SKM-1 treated with dmso at 0.1 percent for 144 hours (cell line): ENCODE results near the gene RGS7.
"Not testable (repeated sequence)": the region's sequence is repeated elsewhere in the genome, so short reads cannot be mapped to it uniquely, and the experiment has no call there.

Source experiments
- DNase-seq: peaks from one replicate; lab custom pipeline; 2025; ENCODE audit not compliant: unreplicated experiment; lab: John Stamatoyannopoulos, UW

Gene RGS7

DNA sequence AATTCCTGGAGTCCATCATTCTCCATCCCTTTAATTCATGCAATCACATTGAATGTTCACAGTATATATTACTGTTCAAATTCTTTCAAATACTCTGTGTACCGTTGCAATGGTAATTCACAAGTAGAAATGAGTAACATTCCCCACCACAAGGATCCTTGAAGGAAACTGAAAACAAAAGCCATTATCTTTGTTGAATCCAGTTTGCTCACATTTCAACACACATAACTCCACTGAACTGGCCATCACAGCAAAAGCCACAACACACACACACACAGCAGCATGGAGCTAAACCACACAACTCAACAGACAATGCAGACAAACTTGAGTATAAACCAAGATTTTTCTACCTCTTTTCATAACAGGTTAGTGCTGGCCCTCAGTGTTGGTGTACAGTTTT, 556.7 kb downstream of the RGS7 start:
- no peak for DNase-seq

GRCh38 chr1:240797050-240797449, 560.0 kb downstream of the RGS7 start:
- no peak for DNase-seq

DNA sequence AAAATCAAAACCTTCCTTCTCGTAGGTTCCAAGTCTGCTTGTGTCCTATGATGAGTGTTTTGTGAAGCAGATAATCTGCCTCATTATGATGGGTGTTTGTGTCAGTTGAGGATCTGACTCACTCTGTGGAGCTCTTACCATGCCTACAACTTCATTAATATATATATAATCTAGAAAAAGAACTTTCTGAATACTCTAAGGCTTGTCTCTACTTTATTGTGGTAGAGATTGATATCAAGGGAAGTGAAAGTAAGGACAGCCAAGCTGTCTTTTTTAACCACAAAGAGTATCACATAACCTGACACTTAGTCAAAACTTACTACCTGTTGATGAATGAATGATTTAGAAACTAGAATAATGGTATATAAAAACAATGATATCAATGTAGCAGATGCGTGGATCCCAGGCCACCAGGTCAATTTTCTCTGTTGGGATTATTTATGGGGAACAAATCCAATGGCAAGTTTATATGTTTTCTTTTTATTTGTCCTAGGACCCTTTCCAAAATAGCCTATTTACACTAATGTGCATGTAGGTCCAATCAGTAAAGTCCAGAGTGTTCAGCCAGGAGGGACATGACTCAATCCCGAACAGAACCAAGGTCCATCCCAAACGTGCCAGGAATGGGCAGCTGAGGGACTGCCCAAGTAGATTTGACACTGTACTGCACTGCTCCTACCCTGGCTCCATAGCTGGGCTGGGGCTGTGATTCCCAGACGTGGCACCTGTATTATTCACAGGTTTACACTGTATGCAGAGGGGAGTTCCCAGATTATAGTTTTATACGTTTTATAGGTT, 562.8 kb downstream of the RGS7 start:
- no peak for DNase-seq

GRCh38 chr1:240792915-240793529, 564.0 kb downstream of the RGS7 start:
- DNase-seq, result no peak

DNA sequence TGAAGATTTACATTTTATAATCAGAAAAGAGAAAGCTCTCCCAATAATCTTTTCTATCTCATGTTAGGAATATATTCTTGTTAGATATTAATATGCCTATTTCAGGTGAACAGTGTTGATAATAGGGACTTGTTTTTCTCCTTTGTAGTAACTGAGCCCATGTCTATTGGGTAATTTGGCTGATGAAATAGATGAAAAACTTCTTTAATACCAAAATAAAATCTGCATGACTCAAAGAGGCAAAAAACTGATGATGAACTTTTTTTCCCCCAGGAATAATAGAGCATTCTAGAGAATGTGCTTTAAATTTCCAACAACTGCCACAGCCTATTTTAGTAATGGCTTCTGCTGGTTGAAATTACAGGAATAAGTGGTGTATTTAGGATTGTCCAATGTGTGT, 566.1 kb downstream of the RGS7 start:
- DNase-seq, result no peak

DNA sequence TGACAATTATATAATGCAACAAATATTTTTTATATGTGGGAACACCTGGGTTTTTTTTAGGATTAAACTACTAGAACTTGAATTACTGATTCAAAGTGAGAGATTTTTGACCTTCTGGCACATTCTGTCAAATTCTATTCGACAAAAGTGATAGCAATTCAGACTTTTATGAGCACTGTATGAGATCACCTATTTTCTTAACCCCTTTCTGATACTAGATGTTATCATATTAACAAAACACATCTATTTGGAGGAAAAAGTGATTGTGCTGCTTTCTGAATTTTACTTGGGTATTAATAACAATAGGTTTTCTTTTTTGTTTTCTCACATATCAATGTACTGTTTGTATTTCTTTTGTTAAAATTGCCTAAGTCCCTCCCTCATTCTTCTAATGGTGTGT, 570.1 kb downstream of the RGS7 start:
- DNase-seq, result no peak

GRCh38 chr1:240784776-240785175, 572.2 kb downstream of the RGS7 start:
- DNase-seq, result no peak

DNA sequence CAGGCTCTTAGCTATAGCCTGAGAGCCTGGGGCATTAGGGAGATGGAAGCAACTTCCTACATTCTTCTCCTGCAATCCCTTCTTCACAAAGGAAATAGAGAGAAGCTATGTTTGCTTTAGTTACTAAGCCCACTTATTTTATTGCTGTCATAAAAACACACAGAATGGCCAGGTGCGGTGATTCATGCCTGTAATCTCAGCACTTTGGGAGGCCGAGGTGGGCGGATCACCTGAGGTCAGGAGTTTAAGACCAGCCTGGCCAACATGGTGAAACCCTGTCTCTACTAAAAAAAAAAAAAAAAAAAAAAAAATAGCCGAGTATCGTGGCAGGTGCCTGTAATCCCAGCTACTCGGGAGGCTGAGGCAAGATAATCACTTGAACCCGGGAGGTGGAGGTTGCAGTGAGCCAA, 573.3 kb downstream of the RGS7 start:
- DNase-seq, result not testable (repeated sequence)

DNA sequence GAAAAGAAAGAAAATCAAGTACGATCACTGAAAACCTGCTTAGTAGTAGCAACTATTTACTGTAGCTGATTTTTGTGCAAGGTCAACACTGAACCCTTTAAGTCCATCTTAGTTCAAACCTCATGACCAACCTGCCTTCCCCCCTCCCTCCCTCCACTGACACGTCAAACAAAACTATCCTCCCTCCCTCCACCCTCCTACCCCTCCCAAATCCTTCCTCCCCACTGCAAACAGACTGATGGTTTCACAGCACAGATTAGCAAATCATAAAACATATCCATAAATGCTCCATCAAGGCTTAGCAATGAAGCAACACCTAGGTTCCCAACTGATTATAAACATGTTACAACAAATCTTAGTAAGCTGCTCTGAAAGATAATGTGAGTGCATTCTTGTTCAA, 580.8 kb downstream of the RGS7 start:
- no peak for DNase-seq

- no peak for DNase-seq
Observed at GRCh38 chr1:240772131-240772530, 584.9 kb downstream of the RGS7 start.

DNA sequence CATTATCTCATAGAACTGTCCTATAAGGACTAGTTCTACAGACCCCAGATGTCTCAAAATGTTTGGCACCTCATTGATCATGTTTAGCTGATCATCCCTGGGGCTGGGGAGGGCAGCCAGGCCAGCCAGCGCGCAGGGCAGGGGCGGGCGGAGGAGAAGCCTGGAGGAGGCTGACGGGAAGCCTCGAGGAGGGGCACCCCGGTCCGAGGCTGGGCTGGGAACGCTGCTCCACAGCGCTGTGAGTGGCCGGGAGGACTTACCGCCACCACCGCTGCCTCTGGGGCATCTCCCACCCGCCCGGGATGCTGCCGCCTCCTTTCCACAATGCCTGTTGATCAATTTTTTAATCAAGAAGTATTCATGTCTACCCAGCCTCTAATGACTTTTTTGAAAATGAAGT, 585.6 kb downstream of the RGS7 start:
- no peak for DNase-seq

GRCh38 chr1:240768979-240769378, 588.0 kb downstream of the RGS7 start:
- no peak for DNase-seq

- DNase-seq, result no peak
Observed at GRCh38 chr1:240766831-240767230, 590.2 kb downstream of the RGS7 start.

DNA sequence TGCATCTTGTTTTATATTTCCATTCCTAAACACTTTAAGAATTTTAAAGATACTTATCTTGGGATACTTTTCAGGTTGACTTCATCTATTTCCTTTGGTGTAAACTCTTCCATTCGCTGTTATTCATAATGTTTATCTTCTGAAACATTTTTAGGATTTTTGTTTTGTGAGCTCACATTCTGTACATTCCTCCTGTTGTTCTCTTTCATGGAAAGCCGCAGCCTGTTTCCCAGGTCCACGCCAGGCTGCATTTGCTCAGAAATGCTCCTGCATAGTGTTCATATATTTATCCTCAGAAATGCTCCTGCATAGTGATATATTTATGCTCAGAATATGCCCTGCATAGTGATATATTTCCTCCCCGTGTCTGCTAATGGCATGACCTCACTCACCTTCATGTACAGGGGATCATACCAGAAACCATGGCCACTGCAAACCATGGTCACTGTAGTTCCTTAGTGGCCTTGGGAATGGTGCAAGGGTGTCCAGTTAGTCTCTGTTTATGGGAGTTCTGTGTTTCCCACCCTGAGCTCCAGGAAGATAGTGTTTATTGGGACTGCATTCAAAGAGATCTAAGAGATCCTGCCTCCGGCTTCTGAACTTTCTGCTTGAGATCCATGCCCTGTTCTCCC, 591.2 kb downstream of the RGS7 start:
- no peak for DNase-seq

DNA sequence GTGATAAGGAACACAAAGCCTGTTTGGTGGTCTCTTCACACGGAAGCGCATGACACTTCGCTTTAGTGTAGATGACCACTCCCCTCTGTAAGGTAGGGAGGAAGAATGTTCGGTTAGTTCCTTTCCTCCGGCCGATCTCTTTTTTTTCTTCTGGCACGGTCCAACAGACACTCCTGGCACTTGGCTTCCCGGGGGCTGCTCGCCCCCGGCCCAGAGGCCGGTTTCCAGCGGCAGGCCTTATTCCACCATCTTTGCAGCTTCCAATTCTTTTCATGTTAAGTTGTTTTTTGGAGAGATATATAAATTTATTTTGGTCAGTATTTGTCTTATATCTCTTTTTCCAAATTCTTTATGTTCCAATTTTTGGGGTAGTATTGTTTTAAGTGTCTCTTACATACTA, 593.2 kb downstream of the RGS7 start:
- DNase-seq, result no peak

GRCh38 chr1:240763095-240763494, 593.9 kb downstream of the RGS7 start:
- DNase-seq, result not testable (repeated sequence)

GRCh38 chr1:240762471-240762987, 594.5 kb downstream of the RGS7 start:
- DNase-seq, result not testable (repeated sequence)

GRCh38 chr1:240758777-240759176, 598.2 kb downstream of the RGS7 start:
- not testable (repeated sequence) for DNase-seq

GRCh38 chr1:240758296-240758695, 598.7 kb downstream of the RGS7 start:
- DNase-seq, result no peak

- DNase-seq, result no peak
Observed at GRCh38 chr1:240747907-240748306, 609.1 kb downstream of the RGS7 start.

- no peak for DNase-seq
Observed at GRCh38 chr1:240743705-240744104, 613.3 kb downstream of the RGS7 start.

DNA sequence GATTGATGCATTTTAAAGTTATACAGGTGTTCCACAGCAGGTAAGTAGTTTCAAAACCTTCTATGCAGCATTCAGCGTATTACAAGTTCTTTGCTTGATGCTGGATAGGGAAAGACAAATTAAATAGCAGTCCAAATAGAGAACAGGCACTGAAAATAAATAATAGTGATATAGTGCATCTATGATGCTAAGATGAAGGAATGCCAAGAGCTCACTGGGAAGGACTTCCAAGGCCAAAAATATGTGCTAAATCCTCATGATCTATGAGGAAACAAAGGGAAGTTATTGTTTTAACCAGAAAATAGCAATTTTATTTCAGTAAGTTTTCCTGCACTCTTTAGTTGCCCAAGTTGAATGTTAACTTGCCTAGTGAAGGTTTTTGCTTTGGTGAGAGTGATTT, 617.3 kb downstream of the RGS7 start:
- DNase-seq, result no peak
